AG20443 (cell line): ENCODE data around the gene PTPRG.

Experiments used
- DNase-seq: peaks from one replicate; pipeline ENCODE4 v3.0.0; 2012; ENCODE audit warnings: low spot score, mixed read lengths

Gene PTPRG

DNA sequence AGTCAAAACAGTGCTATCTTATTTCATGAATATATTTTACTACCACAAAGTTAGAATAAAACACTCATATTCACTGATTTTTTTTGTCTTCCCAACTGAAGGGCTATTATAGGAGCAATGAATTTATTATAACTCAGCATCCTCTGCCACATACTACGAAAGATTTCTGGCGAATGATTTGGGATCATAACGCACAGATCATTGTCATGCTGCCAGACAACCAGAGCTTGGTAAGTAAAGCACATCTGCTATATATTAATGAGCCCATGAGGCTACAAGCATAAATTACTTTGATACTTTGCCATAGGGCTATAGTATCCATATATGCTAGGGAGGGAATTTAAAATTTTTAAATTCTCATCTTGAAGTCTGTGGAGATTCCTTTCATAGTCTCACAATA lies 716.1 kb downstream of the PTPRG start:
- DNase-seq: no peak

DNA sequence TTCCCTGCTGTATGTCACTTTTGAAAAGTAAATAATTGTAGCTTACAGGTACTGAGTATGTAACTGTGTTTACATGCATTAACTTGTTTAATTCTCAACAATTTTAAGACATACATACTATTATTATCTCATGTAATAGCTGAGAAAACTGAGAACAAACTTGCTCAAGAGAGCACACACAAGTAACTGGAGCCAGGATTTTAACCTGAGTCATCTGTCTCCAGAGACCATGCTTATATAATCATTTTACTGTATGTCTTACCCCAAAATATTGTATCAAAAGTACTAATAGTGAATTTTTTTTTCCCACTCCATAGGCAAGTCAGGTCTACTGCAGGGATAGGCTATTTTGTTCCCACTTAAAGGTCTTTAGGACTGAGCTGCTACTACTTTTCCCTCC lies 716.6 kb downstream of the PTPRG start:
- DNase-seq: no peak

DNA sequence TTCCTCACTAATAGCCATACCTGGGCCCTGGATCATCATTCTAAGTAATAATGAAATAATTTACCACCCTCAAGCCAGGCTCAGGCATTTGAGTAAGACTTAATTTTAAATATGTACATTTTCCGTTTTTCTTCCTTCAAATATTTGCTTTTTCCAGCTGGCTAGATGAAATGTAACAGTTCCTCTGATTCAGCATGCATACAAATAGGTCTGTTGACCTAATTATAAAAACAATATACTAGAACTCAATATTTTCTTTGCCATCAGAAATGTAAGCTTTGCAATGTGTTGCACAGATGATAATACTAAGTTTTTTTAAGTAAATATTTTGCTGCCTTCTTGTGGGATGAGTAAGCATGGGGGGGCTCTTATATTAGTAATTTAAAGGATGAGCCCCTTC lies 720.4 kb downstream of the PTPRG start:
- DNase-seq: no peak

DNA sequence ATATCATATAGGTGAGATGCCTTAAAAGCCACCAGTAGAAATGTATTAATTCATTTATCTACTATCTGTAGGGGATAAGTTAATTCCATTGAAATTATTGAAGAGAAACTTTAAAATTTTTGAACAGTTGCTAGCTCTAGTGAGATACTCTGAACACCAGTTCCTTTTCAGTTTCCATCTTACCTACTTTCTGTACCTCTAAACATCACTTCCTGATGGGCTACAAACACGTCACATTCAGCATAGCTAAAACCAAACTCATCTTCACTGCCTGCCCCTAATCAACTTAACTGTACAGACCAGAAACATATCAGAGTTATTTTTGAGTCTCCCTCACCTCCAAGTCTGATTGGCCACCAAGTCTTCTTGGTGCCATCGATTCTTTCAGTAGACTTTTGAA lies 723.1 kb downstream of the PTPRG start:
- no peak for DNase-seq

DNA sequence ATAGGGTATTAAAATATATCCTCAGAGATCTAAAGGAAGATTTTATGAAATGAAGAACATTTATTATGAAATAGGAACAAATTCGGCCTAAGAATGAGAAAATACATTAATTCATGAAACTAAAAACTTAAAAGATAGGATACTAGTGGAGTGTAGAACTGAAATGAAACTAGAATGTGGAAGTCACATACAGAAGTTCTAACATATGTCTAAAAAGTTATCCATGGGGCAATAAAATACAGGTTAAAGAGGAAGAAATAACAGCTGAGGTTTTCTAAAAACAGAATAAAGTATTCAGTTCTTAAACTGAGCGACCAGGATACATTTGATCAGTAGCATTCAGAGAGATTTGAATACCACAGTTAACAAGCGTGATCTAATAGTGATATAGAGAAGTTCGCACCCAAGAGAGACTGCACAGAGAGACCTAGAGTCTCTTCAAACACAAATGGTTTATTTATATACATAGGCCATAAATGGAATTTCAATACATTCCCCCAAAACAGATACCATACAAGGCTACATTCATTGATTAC lies 726.1 kb downstream of the PTPRG start:
- no peak for DNase-seq

DNA sequence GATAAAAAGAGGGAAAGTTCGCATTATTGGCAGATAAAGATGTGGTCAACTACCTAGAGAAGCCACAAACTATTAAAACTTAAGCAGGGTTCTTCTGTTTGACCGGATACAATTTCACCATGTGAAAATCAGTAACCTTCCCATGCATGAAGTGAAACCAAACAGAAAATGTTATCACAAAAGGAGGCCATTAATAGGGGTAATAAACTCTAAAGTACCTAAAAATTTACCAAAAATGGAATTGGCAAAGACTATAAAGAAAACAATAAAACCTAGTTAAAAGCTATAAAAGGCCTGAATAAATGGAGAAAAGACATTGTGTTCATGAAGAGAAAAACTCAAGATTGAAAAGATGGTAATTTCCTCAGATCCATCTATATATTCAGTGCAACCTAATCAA lies 728.6 kb downstream of the PTPRG start:
- DNase-seq: no peak

DNA sequence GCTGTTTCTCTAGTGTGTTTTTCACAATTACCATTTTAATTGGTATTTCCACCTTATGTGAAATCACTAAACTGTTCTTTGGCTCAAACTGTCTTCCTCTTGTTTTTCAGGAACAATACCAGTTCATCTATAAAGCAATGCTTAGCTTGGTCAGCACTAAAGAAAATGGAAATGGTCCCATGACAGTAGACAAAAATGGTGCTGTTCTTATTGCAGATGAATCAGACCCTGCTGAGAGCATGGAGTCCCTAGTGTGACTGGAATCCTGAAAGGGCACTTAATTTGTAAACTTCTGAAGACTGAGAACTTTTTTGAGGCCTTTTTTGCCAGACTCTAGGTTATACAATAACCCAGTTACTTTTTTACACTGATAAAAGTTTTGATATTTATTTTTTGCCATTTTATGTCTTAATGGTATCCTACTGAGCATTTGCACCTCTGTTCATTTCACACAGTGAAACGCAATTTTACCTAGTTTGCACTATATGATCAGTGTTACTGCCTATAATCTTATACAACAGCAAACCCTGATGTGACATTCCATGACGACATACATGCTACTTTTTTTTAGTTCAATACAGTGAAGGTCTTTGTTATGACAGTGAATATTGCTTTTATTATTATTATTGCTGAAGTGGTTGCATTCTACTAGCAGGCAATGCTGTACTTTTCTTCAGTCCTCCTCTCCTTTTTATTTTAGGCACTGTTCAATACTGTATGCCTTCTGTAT lies 731.8 kb downstream of the PTPRG start:
- no peak for DNase-seq

DNA sequence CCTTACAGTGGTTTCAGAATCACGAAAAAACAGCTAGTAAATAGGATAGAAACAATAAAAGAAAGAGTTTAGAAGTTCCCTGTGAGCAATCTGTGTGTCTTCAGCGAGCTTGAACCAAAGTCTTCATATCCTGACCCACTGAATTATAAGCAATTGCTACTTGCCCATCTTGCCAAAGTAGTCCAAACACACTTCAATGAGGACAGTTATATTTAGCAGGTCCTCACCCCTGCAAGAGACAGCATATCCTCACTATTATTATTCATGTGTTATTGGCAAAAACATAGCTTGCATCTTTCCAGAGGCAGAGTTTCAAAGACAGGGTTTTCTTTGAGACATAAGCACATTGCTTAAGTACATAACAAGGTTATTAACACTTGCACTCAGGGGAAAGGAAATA lies 734.2 kb downstream of the PTPRG start:
- DNase-seq: no peak

DNA sequence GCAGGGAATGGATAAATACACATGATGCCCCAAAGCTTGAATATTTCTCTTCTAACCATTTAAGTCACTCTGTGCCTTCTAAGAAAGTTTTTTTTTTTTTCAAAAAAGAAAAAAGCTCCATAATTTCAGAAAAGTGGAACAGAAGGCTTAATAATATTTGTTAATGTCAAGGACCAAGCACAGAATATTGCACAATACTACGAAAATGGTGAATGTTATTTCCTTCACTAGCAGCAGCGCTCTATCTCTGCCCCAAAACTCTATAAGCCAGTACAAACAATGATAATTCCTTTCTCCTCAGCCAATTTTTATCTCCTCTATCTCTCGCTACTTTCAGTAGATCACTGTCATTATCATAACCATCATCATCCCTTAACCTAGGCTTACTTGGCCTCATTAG lies 739.2 kb downstream of the PTPRG start:
- DNase-seq: no peak

DNA sequence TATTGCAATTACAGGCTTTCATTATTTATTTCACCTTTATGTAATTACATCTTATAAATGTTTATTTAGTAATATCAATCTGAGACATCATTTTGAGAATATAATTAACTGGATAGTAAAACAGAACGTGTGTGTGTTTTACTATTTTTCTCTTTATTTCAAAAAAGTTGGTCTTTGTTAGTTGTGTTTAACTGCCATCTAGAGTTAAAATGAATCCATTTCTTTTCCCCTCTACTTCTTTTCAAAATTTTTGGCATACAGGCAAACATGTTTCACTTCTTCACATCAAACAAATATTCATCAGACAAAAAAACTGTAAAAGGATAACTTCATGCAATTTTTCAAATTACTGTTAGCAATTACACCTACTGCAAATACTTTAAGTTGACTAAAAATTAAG lies 750.8 kb downstream of the PTPRG start:
- no peak for DNase-seq

DNA sequence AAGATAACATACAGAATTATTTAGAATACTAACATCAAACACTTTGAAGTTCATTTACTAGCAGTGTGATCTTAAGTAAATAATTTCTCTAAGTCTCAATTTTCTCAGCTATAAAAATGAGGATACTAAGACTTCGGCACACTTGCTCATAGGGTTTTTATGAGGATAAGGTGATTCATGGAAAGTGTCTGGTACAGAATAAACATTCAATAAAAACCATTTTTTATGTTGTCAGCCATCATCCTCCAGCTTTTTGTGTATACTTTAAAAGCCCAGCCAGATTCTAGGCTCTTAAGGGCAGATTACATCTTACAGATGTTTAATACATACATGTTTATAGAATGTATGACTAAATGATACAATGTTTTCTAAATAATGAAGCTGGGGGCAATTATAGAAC lies 755.2 kb downstream of the PTPRG start:
- no peak for DNase-seq

DNA sequence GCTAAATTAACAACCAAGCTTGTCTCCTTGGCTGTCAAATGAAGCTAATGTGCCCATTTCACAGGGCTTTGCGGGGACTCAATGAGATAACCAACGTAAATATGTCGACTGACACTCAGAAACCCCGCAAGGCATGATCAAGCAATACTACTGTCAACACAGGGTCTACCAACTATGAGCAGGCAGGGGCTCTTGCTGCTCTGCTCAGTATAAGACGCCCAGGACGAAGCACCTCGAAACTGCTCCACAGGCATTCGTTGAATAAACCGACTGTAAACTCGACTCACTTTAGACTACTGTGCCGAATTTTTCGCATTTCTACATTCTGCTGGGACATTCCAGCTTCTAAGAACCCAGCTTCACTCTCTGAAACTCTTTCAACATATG lies 757.0 kb downstream of the PTPRG start:
- no peak for DNase-seq

DNA sequence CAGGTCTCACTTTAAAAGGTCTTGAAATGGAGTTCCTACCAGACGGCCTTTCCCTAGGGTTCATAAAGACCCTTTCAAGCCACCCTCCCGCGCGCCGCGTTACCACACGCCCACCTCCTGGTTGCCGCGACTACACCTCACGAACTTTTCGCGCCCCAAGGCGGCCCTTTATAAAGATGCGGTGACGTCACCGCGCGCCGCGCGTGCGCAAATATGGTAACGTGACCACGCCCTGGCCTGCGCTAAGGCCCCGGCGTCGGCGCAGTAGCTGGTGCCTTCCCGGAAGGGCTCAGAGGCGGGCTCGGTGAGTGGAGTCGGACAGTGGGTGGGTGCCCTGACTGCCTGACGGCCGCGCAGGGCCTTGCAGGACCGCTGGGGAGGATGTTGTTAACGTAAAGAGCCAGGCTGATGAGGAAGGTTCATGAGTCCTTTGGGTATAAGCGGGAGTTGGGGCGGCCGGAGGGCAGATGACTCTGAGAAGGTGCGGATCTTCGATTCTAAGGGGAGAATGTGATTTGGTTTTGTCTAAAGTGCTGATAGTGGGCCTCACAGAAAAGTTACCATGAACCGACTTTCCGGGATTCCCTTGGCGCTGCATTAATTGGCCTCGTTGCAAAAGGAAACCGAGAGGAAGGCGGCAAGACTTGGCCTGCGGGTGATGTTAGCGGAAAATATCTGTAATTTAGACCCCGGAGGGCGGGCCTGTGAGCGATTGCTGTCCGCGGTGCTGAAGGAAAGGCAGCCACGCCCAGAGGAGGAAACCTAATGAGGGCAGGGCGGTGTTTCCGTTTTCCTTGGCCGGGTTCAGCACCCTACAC lies 757.6 kb downstream of the PTPRG start:
- peak; percentile 97 for DNase-seq

DNA sequence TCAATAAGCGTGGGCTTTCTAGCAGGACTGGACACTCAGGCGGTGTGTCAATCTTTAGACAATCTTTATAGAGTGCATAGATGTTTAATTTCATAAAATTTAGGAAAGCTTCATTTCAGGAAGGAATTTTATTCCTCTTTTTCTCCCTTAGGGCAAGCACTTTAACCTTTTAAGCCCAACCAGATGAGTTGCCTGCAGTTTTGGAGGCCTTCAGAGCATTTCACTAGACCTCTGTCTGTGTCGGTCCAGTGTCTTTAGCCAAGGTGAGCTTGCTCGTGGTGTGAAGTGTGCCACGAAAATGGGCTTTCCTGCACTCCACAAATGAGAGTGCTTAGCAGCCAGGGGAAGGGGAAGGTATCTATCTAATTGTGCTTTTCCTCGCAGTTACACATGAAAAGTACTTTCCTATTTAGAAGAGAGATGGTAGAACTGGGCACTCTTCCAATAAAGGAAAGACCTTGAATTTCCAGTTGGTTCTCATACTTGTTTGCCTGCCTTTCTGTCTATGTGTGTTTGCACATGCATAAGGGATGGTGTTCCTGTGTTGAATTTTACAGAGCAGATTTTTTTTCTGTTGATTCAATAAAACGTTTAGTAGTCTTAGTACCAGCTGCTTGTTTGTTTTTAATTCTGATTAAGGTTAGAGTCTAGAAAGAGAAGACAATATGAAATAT lies 758.3 kb downstream of the PTPRG start:
- DNase-seq: no peak

DNA sequence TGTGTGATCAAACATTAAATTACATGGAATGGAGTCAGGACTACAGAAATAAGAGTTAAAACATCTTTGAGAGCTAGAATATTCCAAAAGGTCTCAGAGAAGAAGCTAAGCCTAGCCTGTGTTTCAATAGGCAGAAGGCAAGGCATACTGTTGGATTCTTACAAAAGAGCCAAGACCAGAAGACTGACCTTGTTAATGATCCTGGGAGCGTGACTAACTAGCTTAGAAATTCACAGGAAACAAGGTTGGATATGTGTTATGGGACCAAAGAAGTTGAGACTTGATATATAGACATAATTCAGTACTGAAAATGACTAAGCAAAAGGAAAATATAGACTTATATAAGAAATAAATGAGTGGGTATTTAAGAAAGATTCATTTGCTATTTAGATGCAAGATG lies 761.9 kb downstream of the PTPRG start:
- DNase-seq: no peak

DNA sequence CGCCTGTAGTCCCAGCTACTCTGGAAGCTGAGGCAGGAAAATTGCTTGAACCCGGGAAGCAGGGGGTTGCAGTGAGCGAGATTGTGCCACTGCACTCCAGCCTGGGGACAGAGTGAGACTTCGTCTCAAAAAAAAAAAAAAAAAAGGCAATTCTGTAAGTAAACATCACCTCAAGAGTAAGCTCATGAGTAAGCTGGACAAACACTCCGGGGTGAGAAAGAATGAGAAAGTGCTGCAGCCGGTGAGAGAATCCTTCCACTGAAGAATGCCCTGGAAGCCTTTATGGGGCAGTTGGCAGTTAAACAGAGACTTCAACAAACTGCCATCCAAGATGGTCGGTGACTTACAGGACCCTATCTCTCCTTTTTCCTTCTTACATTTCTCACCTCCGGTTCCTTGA lies 764.5 kb downstream of the PTPRG start:
- DNase-seq: no peak

DNA sequence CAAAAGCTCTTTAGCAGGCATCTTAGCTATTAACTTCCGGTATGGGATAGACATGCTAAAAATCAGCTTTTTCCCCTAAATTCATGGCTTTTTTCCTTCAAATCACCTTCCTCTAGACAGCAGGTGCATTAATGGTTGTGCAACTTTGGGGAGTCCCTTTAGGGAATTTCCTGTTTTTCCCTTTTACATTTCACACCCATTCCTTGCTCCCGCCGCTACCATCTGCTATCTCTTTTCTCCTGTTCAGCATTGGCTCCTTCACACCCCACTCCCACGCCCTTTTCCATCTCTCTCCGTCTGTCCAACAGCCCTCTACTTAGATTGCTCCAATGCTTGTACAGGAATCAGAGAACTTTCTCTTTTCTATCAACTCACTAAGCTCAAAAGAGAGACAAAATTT lies 768.6 kb downstream of the PTPRG start:
- DNase-seq: no peak

DNA sequence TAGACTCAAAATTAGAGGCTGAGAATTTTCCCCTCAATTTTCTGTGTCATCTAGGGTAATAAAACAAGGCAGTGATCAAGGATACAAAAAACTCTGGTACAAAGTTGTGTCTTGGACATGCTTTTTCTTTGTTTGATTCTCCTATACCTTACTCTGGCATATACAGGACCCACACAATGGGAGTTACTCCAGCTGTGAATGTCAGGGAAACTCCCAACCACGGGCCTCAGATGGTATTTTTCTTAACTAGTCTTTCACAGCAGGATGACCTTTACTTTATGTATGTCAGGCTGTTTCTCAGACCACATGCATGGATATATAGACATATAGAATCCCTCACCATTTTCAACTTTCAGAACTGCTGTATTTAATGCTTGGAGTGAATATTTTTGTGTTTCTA lies 770.6 kb downstream of the PTPRG start:
- DNase-seq: no peak

DNA sequence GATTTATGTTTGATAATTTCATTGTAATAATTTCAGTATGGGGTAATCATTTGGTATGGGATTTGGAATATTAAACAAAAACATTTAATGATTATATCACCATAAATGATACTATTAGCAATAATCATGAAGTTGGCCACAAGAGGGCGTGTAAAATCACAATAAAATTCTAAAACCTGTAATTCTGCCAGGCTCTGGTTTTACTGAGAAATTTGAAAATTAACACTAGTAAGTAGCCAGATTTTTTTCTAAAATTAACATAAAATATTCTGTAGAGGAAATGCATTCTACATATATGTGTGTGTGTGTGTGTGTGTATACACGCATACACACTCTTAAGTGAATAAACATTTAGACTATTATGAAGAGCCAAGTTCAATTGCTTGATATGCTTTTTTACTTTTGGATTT lies 771.5 kb downstream of the PTPRG start:
- peak; percentile 12 for DNase-seq

DNA sequence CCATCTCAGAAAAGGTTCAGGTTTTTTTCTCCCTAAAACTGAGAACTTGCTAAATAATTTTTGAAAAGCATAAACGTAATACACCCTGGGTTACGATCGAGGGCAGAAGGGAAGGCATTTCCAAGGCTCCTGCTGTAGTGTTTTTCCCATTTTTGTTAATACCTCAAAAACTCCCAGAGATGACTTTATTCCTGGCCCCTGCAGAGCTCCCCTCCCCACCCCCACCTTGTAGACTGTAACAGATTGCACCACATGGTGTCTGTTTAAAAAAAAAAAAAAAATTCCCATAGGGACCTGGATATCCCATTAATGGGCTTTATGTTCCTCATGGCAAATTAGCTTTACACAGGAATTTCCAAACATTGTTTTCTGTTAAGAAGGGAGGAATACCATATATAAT lies 773.8 kb downstream of the PTPRG start:
- no peak for DNase-seq

DNA sequence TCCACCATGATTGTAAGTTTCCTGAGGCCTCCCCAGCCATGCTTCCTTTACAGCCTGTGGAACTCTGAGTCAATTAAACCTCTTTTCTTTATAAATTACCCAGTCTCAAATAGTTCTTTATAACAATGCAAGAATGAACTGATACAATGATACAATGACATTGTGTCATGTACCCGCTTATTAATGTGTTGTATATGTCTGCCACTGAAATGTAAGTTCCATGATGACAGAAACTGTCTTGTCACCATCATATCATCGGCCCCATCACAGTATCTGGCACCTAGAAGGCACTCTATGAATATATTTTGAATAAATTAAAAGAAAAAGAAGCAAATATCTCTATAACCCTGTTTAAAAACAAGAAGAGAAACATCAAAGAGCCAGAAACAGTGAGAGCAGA lies 782.4 kb downstream of the PTPRG start:
- no peak for DNase-seq
